Measurements from ENCODE around the gene MFSD6.

- TF ChIP-seq CTCF (IDR thresholded peaks at IDR 0.05; ENCODE audit: low read depth, low read length, poor library complexity, severe bottlenecking) (no peak), EZH2phosphoT487 (IDR thresholded peaks at IDR 0.05; ENCODE audit: borderline replicate concordance, low read length) (no peak)
Observed at GRCh38 chr2:190440113-190440512, 32.0 kb downstream of the MFSD6 start.
